AG04450 (cell line): ENCODE measurements around the gene NDUFAF5. TPM values are rescaled to one million over a fixed set of nuclear protein-coding genes. Genes with fewer than 3 reads are reported as not detected.

Source experiments
- CTCF ChIA-PET: fragments of 300-600, 350-600 bp; formaldehyde crosslinking; extraction: SDS; loops from one replicate; lab custom pipeline; 2022; ENCODE audit warnings: antibody characterized with exemption, inconsistent platforms; lab: Charles Lee
- POLR2A ChIA-PET: fragments of 350-600 bp; formaldehyde crosslinking; extraction: SDS; loops from one replicate; lab custom pipeline; 2021; ENCODE audit warnings: antibody characterized with exemption, inconsistent platforms; lab: Yijun Ruan, JAX
- DNase-seq: peaks from one replicate; pipeline ENCODE4 v3.0.0-alpha.2; 2011; ENCODE audit warnings: low read depth, low spot score
- H3K27ac ChIP-seq: one replicate; pipeline ENCODE4 v1.5.1; 2012; ENCODE audit warnings: low read depth, low read length, control low read depth
- H3K27me3 ChIP-seq: one replicate; pipeline ENCODE4 v1.6.0; 2012; ENCODE audit warnings: low read length; ENCODE audit not compliant: control insufficient read depth, insufficient read depth
- H3K4me3 ChIP-seq: 2 replicates; pipeline ENCODE4 v1.5.1; 2011; ENCODE audit warnings: mild to moderate bottlenecking, low read depth, low read length, control low read depth
- H3K9me3 ChIP-seq: 2 replicates; pipeline ENCODE4 v1.5.1; 2012; ENCODE audit warnings: low read length; ENCODE audit not compliant: control insufficient read depth, insufficient read depth
- CTCF ChIP-seq: IDR thresholded peaks from 2 replicates; pipeline ENCODE4 v1.5.1; 2011; ENCODE audit warnings: low read depth, low read length, control low read depth, inconsistent platforms
- polyA plus RNA-seq: library from polyadenylated mRNA; depleted of rRNA; stranded (reverse); fragments of >200 nt; gene quantifications from 2 replicates; pipeline ENCODE4 v1.2.3, GENCODE V29; 2011

NDUFAF5 gene
- polyA plus RNA-seq, 1 experiment, result 24.1 TPM

GRCh38 chr20:13765299-13765698 lies 19.5 kb upstream of the NDUFAF5 start:
- ChIA-PET CTCF (no interaction called here), POLR2A (no interaction called here)
- no peak for TF ChIP-seq CTCF
- no peaks in the 10 kb centered on the region for H3K27me3 ChIP-seq
- no peak for DNase-seq
- no peak overlapping the region for H3K4me3 ChIP-seq
- H3K27ac ChIP-seq, result no peak overlapping the region
- H3K9me3 ChIP-seq, result no peaks in the 10 kb centered on the region

- CTCF ChIA-PET, result interaction anchor here (0.9 kb wide), 1 partner anchor 647 kb away, joined by 3 read pairs; no protein-coding TSS in a partner anchor
- DNase-seq, result no peak
These were observed 18.9 kb upstream of the NDUFAF5 start for GRCh38 chr20:13765868-13766416.

GRCh38 chr20:13770141-13770540 lies 14.7 kb upstream of the NDUFAF5 start:
- no peak overlapping the region for H3K4me3 ChIP-seq
- CTCF ChIA-PET, result interaction anchor here (1.1 to 4.9 kb wide), 10 partner anchors 9 to 845 kb away, joined by 3 to 45 read pairs (median 16); no protein-coding TSS in a partner anchor
- no peaks in the 10 kb centered on the region for H3K27me3 ChIP-seq
- TF ChIP-seq CTCF, result no peak
- POLR2A ChIA-PET, result no interaction called here
- H3K9me3 ChIP-seq, result no peaks in the 10 kb centered on the region
- DNase-seq, result no peak
- no peak overlapping the region for H3K27ac ChIP-seq

More at GRCh38 chr20:13765868-13766416, 18.9 kb upstream of the NDUFAF5 start:
- no peak overlapping the region for H3K27ac ChIP-seq
- H3K4me3 ChIP-seq, result no peak overlapping the region
- H3K27me3 ChIP-seq, result no peaks in the 10 kb centered on the region
- TF ChIP-seq CTCF, result no peak
- H3K9me3 ChIP-seq, result no peaks in the 10 kb centered on the region
- POLR2A ChIA-PET, result no interaction called here

GRCh38 chr20:13771853-13772453 lies 12.9 kb upstream of the NDUFAF5 start:
- Histone ChIP-seq H3K4me3 (no peak overlapping the region), H3K27me3 (no peaks in the 10 kb centered on the region), H3K27ac (no peak overlapping the region), H3K9me3 (no peaks in the 10 kb centered on the region)
- peak; percentile 50 for TF ChIP-seq CTCF
- DNase-seq, result no peak
- ChIA-PET CTCF (interaction anchor here (0.6 to 4.9 kb wide), 67 partner anchors 9 to 847 kb away, joined by 3 to 58 read pairs (median 5); partner anchors contain the start of genes ESF1 and NDUFAF5), POLR2A (interaction anchor here (0.7 kb wide), 1 partner anchor 33 kb away, joined by 4 read pairs; no protein-coding TSS in a partner anchor)

- DNase-seq, result no peak
- no peaks in the 10 kb centered on the region for H3K9me3 ChIP-seq
- H3K27ac ChIP-seq, result no peak overlapping the region
- no peak overlapping the region for H3K4me3 ChIP-seq
- POLR2A ChIA-PET, result no interaction called here
- TF ChIP-seq CTCF, result no peak
- CTCF ChIA-PET, result interaction anchor here (0.7 to 4.9 kb wide), 48 partner anchors 8 to 873 kb away, joined by 3 to 58 read pairs (median 6); partner anchors contain the start of genes ESF1 and NDUFAF5
- no peaks in the 10 kb centered on the region for H3K27me3 ChIP-seq
These were observed 12.3 kb upstream of the NDUFAF5 start for GRCh38 chr20:13772529-13772928.
